Sciatic nerve (tissue), 2 donors: Measurements from ENCODE around the gene VPS37B. TPM values are rescaled to one million over a fixed set of nuclear protein-coding genes. Genes with fewer than 3 reads are reported as not detected.
"Not testable (repeated sequence)": the region's sequence is repeated elsewhere in the genome, so short reads cannot be mapped to it uniquely, and the experiment has no call there.

Source experiments
- ATAC-seq: fragments of 200-7000 bp; cut with Tn5 transposase; one replicate; pipeline ENCODE4 v1.9.1; 2020; ENCODE audit warnings: mild to moderate bottlenecking, moderate library complexity
- DNase-seq: peaks from one replicate; pipeline ENCODE4 v3.0.0-alpha.2; 2020; ENCODE audit warnings: low spot score
- intact Hi-C: fragments of 100-400 bp; cut with DNase I; formaldehyde crosslinking; loops from one replicate; pipeline ENCODE4 v1.14.2; 2022
- total RNA-seq: library from RNA; stranded (reverse); fragmentation: NEBNext Ultra II Directional; extraction: Animal tissue kit (Norgen Biotek cat#: 25700); gene quantifications from one replicate; pipeline ENCODE4 v1.2.1, GENCODE V29; 2021
- donor health status: DM: no; HTN: no; CAD: no.
- donor health status: DM: no; HTN: no; CAD: no.

VPS37B gene, protein sequence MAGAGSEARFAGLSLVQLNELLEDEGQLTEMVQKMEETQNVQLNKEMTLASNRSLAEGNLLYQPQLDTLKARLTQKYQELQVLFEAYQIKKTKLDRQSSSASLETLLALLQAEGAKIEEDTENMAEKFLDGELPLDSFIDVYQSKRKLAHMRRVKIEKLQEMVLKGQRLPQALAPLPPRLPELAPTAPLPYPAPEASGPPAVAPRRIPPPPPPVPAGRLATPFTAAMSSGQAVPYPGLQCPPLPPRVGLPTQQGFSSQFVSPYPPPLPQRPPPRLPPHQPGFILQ
- 24.8 TPM for total RNA-seq

DNA sequence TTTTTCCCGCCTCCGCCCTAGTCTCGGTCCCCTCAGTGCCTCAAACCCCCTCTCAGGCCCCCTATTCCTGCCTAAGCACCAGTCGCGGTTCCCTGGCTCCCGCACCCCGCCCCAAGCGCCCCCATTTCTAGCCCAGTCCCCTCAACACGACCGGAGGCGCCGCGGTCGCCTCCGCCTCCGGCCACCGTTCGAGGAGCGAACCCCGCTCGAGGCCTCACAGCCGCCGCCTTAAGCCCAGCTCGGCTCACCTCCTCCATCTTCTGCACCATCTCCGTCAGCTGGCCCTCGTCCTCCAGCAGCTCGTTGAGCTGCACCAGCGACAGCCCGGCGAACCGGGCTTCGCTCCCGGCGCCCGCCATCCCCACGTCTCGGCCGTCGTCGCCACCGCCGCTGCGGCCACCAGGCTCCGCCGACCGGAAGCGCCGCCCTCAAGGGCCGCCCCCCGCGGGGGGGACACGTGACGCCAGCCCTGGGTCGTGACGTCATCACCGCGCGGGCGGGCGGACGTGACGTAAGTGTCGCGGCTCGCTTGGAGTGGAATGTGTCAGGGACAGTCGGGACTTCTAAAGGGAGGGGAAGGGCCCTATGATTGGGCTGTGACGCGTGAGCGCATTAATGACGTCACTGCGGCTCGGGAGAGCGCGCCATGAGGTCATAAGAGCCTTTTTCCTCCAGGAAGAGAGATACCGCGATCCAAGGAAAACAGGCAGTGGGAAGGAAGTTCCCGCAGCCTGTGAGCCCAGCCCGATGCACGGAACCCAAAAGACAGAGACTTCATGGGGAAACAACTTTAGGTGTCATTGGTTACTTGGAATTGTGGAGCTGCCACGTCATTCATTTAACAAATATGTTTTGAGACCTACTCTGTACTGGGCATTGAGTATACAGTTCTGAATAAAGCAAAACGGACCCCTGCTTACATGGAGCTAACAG lies at the start of gene VPS37B:
Gene VPS37B (minus strand): TSS at position 421 of the 933 bp plus-strand sequence. CDS start 62 bp downstream, at position 359.
- peak; percentile 86 for ATAC-seq
- peak; percentile 92 for DNase-seq
- intact Hi-C loops, result no loop called here

DNA sequence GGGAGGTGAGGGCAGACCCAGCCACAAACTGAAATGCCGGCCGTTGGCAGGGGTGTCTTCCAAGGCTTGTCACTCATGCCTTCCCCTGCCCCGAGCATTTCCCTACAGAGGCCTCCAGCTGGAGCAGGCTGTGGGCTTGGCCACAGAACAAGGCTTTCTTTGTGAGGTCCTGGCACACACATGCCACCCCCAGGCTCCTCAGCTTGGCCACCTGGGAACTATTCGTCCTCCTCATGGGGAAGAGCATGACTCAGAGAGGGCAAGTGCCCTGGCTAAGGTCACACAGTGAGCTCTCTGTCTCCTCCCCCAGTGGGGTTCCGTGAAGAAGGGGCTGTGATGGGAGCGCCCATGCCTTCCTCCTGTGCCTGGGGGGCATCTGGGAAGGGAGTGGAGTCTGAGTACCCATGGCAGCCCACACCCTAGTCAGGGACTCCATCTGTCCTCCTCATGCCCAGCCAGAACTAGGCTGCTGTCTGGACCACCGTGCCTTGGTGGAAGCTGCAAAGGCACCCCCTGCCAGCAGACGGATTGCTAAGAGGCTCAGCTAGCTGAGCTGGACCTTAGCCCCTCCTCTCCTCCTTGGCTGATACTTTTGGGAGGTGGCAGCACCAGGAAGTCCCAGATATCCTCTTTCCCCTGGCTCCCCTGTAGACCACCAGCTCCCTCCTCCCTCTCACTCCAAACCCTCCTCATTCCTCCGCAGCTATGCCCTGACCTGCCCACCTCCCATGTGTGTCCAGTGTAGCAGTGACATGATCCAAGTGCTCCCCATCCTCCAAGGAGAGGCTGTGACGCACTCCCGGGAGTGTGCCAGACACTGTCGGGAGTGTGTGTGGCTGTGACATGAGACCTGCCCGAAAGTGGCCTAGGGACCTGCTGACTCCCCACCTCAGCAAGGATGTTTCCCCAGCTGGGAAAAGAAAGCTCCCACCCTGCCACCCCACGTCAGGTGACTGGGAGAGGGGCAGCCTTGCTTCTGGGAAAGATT lies 49.0 kb upstream of the VPS37B start:
- ATAC-seq (peak; percentile 40), DNase-seq (no peak)
- intact Hi-C loops, result loop anchor here (5.0 kb wide), 1 partner anchor 63 kb away; no protein-coding TSS in a partner anchor

DNA sequence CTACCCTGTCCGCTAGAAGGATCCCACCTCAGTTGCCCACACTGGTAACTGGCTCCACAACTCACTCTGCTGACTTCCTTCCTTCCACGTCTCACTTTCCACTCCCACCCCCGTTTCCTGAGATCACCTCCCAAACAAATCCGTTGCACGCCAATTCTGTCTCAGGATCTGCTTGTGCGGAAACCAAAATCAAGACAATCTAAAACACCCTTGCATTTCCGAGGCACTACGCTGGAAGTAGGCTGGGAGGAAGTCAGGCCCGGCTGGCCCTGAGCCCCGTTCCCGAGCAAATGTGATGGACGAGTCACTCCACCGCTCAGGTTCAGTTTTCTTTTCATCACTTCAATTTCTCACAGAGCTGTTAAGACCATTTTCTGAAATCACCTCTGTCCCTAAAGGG lies 47.3 kb upstream of the VPS37B start:
- no peak for ATAC-seq
- no peak for DNase-seq
- intact Hi-C loops, result no loop called here

DNA sequence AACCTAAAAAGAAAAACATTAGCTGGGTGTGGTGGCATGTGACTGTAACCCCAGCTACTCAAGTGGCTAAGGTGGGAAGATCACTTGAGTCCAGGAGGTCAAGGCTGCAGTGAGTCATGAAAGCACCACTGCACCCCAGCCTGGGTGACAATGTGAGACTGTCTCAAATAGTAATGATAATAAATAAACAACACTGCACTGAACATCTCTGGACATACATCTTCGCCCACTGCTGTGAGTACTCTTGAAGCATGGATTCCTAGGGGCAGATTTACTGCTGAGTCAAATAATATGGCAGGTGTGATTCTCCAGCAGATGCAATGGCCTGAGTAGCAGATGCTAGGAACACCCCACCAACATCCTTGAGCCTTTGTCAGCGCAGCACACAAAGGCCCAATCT lies 46.7 kb upstream of the VPS37B start:
- intact Hi-C loops, result no loop called here
- no peak for ATAC-seq
- DNase-seq, result no peak

DNA sequence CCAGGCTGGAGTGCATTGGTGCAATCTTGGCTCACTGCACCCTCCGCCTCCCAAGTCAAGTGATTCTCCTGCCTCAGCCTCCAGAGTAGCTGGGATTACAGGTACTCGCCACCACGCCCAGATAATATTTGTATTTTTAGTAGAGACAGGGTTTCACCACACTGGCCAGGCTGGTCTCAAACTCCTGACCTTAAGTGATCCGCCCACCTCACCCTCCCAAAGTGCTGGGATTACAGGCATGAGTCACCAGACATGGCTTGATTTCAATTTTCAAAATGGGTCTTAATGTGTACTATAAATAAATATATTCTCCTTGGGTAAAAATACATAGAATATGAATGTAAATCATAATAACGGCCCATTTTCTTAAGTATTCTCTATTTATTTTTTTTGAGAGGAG lies 45.4 kb upstream of the VPS37B start:
- ATAC-seq, DNase-seq, intact Hi-C loops: not testable (repeated sequence)

DNA sequence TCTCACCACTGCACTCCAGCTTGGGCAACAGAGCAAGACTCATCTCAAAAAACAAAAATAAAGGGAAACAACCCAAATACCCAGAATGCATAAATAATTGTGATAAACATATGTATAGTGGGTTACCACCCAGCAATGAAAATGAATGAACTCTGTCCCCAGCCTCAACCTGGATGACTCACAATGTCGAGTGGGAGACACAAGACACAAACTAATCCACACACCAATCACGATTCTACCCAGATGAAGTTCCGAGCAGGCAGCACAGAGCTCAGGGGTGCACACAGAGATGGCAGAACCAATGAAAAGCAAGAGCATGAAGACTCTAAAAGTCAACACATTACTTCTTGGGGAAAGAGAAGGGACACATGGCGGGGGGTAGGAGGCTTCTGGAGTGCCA lies 43.2 kb upstream of the VPS37B start:
- ATAC-seq, result no peak
- no peak for DNase-seq
- intact Hi-C loops, result no loop called here

DNA sequence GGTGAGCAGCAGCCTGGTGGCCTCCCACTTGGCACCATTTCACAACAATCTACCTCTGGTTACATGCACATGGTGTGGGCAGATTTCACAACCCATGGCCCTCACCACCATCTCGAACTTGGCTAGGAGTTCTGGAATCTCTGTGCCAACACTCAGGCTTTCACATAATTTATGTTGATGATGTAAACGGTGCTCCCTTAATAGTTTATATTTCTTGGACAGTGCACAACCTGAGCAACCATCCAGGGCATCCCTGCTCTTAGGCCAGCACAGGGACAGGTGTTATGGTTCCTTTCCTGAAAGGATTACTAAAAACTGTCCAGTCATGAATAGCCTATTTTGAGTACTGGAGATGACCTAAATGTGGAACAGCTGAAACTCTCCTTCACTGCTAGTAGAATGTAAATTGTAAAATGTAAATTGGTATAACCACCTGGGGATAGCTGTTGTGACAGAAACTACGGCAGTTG lies 41.7 kb upstream of the VPS37B start:
- intact Hi-C loops, result no loop called here
- no peak for DNase-seq
- no peak for ATAC-seq

DNA sequence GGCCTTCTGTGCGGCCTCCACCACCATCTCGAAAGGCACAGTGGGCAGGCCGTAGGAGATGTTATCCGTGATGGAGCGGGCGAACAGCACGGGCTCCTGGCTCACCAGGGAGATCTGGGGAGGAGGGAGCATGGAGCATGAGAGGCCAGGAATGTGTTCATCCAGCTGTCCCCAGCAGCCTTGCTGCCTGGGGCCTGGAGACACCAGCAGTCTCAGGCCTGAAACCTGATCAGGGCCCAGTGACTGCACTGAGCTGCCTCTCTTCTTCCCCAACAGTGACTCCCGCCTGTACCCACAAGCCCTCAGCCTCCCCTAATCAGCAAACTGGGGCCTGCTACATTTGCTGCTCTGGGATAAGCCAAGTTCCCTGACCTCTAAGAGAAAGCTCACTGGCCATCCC lies 39.4 kb upstream of the VPS37B start:
- intact Hi-C loops, result no loop called here
- no peak for ATAC-seq

DNA sequence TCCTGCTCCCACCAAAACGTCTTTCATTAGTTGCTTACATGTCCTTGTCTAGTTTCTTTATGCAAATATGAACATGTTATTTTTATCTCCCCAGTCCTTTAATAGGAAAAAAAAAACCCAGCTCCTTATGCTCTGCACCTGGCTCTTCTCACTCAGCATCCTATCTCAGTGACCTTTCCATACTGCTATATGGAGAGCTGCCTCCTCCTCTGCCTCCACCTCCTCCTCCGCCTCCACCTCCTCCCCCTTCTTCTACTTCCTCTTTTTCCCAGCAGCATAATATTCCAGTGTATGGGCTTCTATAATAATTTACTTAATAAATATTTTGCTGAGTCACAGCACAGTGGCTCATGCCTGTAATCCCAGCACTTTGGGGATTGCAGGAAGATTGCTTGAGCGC lies 38.8 kb upstream of the VPS37B start:
- intact Hi-C loops, result no loop called here
- ATAC-seq (no peak), DNase-seq (no peak)

More for the DNA sequence above, 39.4 kb upstream of the VPS37B start:
- DNase-seq, result no peak

DNA sequence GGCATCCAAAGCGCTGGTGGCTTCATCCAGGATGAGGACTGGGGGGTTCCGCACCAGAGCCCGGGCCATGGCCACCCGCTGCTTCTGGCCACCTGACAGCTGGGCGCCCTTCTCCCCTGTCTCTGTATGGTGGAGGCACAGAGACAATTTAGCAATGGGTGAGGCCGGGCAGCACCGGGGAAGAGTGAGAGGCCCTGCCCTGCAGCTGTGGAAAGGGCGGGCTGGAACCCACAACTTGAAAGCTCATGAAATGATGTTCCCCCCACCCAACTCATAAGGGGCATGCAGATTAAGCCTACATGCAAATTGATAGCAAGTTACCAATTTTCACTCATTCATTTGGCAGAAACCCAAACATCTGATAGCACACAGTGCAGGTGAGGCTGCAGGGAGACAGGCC lies 36.3 kb upstream of the VPS37B start:
- intact Hi-C loops, result no loop called here
- DNase-seq, result no peak
- ATAC-seq, result no peak

DNA sequence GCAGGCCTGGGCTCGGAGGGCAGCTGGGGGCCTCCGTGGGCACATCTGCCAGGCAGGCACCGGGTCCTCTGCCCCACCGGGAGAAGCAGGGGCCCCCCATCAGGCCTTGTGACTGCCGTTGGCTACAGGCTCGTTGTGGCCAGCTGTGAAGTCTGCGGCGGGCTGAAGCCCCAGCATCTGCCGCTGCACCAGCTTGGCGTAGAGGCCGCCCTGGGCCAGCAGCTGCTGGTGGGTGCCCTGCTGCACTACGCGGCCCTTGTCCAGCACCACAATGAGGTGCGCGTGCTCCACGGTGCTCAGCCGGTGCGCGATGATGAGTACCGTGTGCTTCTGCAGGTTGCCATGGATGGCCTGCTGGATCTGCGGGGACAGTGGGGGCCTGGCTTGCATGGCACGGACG lies 33.9 kb upstream of the VPS37B start:
- ATAC-seq (no peak), DNase-seq (no peak)
- intact Hi-C loops, result no loop called here

DNA sequence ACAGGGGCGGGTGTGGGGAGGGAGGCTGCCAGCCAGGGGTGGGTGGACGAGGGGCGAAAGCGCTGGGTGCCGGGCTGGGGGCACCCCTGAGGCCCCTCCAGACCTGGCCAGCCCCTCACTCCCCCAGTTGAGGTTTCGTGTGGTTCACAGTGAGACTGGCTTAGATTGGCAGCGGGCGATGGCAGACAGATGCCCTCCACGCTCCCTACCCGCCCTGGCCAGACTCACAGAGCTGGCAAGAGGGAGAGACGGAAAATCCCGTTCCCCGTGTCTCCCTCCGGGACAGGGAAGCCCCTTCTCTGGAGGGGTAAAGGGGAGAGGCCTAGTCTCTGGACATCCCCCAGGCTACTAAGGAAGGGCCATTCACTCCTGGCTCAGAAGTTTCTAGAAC lies 33.2 kb upstream of the VPS37B start:
- no peak for ATAC-seq
- no peak for DNase-seq
- intact Hi-C loops, result no loop called here

DNA sequence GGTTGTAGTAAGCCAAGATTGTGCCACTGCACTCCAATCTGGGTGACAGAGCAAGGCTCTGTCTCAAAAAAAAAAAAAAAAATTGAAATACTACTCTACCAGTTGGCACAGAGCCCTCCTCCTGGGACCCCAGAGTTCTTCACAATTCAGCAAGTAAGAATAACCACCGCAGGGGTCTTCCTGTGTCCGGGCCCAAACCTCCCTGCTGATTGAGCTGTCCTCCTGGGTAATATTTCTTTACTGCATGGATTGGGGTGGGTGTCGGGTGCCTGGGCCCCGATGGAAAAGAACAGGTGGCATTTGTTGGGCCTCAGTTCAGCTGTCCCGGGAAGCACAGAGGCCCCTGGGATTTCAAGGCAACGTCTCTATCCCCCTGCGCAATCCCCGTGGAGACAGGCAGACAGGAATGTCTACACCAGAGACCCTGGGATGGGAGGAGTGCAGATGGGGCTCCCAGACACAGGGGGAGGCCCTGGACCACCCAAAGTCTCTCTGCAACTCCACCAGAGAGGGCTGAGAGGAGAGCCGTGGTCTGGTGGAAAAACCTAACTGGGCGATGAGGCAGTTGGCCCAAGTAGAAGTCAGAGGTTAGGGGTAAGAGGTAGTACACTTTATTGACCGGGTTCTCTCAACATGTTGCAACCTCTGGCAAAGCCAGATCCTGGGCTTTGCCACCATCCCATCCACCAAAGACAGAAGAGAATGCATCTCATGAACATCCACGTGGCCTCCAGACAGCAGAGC lies 32.7 kb upstream of the VPS37B start:
- ATAC-seq (no peak), DNase-seq (no peak)
- intact Hi-C loops, result no loop called here

DNA sequence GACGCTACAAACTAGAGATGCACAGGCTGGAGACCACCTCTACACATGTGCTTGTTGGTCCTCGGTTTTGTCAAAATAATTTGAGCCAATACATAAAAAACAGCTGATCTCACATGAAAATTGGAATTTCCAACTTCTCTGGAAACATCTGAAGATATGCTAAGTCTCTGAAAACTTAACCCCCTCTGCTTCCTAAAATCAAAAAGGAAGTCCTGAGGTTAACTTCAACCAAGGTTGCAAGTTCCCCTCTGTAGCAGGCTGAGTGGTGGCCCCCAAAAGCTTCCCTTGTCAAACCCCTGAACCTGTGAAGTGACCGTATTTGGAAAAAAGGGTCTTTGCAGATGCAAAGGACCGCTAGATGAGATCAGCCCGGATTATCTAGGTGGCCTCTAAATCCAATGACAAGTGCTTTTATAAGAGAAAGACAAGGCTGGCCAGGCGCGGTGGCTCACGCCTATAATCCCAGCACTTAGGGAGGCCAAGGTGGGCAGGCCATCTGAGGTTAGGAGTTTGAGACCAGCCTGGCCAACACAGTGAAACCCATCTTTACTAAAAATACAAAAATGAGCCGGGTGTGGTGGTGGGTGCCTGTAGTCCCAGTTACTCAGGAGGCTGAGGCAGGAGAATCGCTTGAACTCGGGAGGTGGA lies 32.0 kb upstream of the VPS37B start:
- intact Hi-C loops, result no loop called here
- DNase-seq, result no peak
- no peak for ATAC-seq

DNA sequence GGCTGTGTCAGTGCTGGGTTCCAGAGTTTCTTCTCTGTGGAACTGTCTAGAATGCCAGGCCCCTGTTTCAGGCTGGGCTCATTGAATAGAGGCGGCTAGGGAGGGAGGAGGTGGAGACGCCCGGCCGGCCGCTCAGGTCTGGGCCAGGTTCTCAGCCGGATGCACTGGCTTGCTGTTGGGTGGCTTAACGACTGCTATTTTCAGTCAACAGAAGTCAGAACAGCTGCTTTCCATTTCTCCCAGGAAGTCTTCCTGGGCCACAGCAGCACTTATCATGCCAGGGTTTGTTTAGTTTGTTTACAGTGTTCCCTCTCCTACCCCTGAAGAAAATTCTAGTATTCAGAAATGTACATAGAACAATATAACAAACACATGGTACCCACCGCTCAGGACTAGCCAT lies 26.0 kb upstream of the VPS37B start:
- DNase-seq, result no peak
- intact Hi-C loops, result no loop called here
- no peak for ATAC-seq

DNA sequence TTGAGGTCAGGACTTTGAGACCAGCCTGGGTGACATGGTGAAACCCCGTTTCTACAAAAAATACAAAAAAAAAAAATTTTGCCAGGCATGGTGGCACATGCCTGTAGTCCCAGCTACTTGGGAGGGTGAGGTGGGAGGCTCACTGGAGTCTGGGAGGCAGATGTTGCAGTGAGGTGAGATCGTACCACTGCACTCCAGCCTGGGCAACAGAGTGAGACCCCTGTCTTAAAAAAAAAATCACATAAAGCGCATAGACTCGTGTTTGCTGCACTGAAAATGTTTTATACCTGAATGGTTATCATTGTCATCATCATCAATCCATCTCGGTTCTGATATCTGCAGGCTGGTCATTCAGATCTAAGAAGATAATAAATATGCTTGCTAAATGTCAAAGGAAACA lies 24.8 kb upstream of the VPS37B start:
- intact Hi-C loops, result no loop called here
- ATAC-seq (no peak), DNase-seq (no peak)

DNA sequence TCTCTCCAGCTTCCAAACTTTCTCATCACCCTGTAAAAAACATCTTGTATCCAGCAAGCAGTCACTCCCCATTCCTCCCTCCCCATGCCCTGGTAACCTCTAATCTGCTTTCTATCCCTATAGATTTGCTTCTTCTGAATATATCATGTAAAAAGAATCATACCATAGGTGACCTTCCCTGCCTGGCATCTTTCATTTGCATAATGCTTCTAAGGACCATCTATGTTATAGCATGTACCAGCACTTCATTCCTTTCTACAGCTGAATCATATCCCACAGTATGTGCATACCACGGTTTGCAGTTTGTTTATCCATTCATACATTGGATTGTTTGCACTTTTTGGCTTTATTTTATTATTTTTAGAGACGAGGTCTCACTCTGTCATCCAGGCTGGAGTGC lies 22.9 kb upstream of the VPS37B start:
- ATAC-seq (no peak), DNase-seq (no peak)
- intact Hi-C loops, result no loop called here
